DMS114 treated with DMSO at 0.1 percent for 48 hours (cell line): ENCODE results near the gene PLCE1.

ENCODE experiments used
- DNase-seq: peaks from one replicate; lab custom pipeline; 2025; ENCODE audit not compliant: unreplicated experiment; lab: John Stamatoyannopoulos, UW

PLCE1 gene

DNA sequence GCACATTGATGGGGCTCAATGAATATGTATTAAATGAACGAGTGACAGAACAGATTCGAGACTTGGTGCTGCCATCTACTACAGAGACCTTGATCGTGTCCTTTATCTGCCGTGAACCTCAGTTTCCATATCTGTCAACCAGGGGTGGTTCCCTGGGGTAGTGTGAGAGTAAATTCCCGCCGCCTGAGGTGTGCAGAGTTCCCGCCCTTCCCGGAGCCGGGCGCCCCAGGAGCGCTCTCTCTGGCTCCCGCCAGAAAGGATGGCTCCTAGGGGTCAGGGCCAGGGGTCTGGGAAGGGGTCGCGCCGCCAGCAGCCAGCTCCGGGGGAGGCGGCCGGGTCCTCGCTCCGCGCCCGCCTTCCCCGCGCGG lies 333 bp upstream of the PLCE1 start:
- DNase-seq: no peak

DNA sequence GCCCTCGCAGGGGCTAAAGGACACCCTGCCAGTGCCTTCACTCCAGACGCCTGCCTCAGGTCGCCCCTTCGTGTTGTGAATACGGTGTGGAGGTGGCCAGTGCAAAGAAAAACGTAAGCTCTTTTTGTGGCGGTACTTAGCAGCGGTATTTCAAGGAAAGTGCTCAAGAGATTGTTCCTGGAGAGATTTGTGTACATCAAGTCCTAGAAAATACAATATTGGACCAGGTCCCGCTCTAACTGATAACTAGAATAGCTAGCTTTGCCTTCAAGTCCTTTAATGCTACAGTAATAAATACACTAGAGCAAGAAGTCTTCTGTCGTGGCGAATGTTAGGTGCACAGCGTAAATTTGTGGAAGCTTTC lies 689 bp downstream of the PLCE1 start:
- DNase-seq: peak; percentile 27

DNA sequence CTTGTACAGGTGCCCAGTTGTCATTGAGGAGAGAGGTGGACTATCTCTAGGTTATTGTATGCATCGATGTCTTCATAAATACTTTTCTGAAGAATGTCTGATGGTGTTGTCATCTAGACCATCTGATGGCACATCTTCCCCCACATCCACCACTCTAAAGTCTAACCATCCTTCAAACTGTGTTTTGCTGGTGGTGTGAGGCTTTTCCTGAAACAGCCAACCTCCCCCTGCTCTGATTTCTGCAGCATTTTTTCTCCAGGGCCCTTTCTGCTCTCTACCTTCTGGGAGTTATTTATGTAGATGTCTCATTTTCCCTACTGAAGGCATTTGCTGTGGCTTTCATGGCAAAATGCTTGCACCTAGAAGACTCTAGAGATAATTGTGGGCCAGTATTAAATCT lies 1.5 kb downstream of the PLCE1 start:
- DNase-seq: no peak

DNA sequence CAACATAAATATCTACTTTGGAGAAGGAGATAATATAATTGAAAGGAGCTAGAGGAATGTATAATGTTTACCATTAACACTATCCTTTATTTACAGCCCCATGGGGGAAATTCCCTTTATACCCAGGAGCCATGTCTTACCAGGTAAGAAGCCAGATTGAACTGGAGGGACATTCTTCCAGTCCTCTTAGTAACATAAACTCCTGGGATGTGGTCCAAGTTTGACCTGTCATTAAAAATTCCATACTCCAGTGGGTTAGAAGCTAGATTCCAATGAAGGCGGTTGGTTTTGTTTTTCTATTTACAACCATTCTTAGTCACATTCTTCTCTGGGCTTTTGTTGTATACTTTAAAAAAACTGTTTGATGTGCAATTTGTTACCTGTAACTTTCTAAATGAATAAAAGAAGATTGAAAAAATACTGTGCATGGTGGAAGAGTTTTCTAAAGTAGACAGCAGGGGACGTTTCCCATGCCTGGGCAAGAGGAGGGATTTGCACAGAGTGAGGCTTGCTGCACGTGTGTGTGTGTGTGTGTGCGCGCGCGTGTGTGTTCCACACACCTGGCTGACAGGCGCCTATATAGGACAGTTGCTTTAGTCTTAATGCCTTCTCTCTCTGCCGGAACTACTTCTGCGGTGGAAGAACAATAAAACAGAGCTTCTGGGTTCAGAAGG lies 2.0 kb downstream of the PLCE1 start:
- no peak for DNase-seq

DNA sequence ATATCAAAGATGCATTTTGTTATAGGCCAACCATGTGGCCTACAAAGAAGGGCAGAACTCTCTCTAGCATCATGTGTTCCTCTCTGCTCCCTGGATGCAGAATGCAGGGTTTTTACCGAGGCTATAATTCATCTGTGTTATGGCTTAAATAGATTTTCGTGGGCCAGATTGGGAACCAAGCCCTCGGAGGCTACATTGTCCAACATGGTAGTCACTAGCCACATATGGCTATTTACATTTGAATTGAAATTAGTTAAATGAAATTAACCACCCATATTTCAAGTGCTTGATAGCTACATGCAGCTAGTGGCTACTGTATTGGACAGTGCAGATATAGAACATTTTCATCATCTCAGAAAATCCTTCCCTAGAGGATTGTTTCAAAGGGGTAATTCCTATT lies 2.8 kb downstream of the PLCE1 start:
- no peak for DNase-seq

DNA sequence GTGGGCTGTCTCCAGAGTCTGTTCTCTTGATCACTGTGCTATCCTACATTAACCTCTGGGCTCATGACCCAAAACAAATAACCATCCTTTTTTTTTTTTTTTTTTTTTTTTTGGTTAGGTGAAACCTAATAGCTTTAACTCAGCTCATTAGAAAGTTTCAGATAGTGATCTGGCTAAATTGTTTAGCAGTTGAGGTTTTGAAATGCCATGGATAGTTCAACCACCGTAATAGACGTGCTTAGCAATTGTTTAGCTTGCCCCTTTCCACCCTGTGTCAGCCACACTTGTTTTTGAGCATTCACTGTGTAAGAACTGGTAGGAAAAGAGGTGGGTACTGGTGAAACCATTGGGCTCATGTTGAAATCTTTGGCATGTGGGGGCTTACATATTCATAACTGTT lies 3.8 kb downstream of the PLCE1 start:
- DNase-seq: no peak

DNA sequence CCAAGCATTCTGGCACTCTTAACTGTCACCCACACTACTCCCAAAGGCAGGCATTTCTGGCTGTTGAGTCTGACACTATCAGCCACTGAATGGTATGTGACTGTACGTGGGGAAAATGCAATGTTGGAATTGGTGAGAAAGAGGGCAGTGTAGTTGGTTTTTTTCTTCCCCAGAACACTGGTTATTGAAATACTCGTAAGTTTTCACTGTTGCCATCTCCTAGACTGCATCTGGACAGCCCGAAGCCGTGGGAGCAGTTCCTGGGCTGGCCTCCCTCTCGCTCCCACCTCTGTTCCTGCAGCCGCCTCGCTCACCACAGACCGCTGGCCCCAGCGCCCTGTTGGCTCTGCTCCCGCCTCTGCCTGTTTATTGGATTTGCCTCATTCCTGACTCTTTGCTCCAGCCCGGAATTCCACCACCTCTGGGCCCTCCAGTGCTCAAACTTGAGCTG lies 5.7 kb downstream of the PLCE1 start:
- DNase-seq: no peak

DNA sequence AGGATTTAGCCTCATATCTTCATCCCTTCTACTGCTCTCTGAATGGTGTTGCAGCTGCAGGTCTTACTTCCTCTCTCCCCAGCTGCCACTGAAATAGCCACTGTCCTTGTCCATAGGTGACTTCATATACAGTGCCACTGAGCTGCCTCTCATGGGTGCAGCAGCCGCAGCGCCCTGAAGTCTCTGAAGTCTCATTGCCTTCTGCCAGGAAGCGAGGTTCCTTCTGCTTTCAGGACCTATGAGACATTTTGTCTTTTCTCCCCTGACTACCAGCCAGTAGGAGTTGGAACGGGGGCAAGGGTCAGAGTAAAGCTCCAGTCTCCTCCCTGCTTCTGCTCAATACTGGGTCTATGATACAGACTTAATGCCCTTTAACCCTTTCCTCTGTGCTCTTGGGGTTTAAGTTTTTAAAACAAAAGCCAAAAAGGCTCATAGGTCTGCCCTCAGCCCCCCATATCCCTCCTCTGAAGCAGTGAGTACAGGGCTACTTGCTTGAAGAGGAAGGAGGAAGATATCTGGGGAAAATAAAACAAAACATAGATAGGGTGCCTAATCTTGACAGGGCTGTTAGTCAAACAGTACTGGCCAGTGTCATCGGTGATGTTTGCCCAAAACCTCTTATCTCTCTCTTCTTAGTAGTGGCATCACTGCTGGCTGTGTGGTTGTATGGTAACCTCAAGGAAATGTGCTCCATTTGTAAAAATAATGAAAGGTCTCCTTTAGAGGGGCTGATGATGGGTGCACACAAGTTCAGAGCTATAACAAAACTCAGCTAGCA lies 7.1 kb downstream of the PLCE1 start:
- DNase-seq: no peak

DNA sequence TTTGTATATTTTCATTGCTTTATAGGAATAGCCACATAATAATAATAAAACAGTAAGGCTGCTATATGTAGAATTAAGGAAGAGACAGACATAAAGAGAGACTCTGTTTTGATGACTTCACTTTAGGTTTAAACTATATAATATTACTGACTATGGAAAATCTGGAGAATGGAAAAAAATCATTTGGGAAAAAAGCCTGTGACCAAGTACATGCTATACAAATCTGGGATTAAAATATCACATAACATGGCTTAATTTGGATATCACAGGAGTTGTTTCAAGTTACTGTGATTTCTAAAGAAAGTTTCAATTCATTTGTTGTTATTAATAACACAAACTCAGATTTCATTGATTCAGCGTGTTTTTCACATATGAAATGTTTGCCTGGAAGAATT lies 7.7 kb downstream of the PLCE1 start:
- DNase-seq: no peak

DNA sequence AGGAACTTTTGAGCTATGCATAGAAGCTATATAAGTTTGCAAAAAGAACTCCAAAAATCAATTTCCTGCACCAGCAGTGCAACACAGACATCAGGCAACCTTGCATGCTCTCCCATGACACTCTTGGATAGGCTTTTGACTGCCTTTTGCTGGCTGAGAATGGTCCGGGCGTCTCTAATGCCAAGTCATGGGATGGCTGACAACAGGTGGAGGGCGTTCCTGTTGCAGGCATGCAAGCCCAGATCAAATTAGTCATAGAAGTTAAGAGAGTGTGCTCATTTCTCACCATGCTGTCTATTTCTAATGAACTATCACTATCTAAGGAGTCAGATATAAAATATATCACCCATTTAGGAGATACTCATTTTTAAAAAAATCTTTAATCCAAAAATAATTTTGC lies 8.4 kb downstream of the PLCE1 start:
- no peak for DNase-seq

DNA sequence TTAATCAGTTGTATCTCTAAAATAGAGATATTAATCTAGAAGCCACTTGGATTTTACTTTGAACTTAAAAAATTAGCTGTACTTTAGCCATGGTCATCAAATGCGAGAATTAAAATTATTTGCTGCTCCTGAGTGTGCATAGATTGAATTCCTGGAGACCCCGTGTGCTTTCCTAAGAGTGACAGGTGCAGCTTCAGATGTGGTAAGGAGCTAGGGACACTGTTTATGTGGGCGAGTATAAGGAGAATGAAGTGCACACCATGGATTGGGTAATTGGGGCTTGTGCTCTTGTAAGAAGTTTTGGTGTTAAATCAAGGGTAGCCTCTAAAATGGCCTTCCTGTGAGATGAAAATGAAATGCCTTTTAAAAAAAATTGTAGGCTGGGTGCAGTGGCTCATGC lies 9.8 kb downstream of the PLCE1 start:
- DNase-seq: no peak

DNA sequence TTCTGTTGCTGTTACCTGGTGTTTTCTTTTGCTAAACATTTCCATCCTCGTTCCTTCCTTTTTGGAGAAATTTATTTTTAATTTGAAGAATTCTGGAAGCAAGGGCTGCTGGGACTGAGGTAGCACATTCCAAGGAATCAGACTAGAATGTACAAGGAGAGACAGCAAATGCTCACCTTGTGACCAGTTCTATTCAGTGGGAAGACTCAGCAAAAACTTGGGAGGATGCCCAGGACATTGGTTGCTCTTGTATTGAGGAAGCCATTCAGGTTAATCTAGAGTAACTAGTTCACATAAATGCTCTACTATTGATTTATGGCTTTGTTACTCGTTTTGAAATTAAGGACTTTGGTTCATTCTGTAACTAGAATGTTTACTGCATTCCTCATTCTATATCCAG lies 11.3 kb downstream of the PLCE1 start:
- no peak for DNase-seq

DNA sequence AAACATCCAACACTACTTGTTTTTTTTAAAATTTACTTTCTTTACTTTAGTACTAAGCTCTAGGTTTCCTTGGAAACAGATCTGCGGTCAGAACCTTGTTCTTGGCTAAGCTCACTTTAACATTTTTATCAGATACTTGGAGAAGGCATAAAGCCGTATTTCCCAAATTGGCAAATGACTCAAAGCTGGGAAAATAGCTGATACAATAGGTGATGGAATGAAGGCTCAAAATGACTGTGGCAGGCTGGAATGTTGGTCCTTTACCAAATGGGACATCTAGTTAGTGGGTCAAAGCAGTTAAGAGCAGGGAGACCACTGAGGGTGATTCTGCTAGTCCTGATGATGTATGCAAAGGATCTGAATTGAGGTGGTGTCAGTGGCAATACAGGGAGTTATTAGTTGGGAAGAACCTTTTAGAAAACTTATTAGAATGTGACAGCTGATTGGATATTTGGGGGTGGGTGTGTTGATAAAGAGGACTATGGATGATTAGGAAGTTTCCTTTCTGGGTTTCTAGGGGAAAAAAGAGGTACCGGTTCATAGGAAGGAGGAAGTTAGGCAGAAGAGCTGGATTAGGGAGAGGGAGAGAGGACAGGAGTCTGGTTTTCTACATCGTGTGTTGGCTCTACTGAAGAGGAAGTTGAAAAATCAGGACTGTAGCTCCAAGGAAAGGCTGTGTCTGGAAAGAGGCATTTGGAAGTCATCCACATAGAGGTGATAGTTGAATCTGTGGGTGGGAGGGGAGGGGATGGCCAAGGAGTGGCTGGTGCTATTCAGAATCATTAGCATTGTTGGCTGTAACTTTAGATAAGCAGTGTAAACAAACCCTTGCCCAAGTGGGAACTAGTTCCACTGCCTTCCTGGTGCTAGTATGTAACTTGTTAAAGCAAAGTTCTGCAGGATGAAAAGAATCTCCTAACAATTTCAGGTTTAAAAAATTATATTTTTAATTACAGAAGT lies 13.1 kb downstream of the PLCE1 start:
- no peak for DNase-seq

DNA sequence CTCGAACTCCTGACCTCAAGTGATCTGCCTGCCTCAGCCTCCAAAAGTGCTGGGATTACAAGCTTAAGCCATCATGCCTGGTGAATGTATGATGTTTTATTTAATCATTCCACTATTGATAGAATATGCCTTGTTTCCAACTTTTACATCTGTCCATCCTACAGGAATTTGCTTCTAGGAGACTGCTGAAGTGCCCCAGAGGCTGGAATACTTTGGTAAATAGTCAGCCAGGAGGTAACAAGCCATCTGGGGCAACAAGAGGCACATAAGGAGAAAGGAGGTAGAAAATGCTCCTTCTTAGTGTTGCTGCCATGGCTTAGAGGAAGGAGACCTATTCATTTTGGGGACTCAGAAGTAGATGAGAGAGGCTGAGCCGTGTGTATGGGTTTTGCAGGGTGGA lies 14.8 kb downstream of the PLCE1 start:
- no peak for DNase-seq

DNA sequence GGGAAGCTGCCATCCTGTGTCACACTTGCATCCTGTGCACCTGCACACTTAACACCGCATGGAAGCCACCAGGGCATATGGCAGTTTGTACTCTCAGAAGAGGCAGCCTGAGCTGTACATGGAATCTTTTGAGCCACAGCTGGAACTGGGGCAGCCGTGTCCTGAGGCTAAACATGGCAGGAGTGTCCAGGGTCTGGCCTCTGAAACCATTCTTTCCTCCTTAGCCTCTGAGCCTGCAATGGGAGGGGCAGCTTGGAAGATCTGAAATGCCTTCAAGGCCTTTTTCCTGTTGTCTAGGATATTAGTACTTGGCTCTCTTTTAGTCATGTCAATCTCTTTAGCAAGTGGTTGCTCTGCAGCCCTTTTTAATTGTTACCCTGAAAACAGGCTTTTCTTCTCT lies 16.4 kb downstream of the PLCE1 start:
- no peak for DNase-seq

DNA sequence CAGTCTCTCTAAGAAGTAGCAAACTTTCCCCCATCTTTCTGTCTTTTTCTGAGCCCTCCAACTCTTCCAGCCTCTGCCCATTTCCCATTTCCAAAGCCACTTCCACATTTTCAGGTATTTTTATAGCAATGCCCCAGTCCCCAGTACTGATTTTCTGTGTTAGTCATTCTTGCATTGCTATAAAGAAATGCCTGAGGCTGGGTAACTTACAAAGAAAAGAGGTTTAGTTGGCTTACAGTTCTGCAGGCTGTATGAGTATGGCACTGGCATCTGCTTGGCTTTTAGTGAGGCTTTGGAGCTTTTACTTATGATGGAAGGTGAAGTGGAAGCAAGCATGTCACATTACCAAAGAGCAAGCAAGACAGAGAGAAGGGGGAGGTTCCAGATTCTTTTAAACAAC lies 17.2 kb downstream of the PLCE1 start:
- no peak for DNase-seq

DNA sequence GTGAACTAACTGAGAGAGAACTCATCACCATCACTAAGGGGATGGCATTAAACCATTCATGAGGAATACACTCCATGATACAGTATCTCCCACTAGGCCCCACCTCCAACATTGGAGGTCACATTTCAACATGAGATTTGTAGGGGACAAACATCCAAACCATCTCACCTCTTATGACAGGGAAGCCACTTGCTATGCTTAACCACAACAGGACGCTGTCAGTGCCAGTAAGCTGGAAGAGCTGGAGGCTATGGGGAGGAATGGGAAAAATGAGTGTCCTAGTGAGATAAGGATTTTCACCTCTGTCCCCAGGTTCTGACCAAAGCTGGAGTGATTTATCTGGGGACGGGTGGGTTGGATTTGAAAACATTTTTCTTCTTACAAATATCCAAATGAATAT lies 17.6 kb downstream of the PLCE1 start:
- DNase-seq: no peak

DNA sequence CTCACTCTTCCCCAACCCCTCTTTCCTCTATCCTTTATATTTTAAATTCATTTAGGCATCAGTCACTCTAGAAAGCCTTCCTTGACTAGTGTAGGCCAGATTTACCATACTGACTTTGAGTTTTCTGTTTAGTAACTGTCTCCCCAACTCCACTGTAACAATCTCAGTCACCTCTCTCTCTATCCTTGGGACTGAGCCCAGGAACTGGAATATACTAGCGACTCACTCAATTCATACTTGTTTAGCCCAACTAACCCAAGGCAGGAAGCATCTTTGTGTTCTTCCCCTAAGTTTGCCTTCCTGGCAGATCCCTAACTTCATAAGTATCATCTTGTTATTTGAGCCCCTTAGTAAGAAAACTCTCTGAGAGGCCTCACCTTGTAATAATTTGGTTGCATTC lies 19.1 kb downstream of the PLCE1 start:
- DNase-seq: no peak

DNA sequence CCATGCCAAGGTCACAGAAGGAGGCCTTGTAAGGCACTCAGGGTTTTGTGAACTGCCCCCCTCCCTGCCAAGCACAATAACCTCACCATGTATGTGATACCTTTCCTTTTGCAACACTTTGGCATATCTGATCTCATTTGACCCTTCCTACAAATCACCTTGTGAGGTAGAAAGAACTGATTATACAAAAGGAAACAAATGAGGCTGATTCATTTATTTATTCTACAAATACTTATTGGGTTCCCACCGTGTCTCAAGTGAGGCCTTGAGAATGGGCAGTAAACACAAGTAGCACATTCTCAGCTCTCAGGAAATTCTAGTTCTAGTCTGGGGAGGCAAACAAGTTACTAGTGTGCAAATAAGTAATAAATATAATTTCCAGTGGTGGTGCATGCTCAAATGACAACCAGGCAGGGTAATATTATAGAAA lies 19.6 kb downstream of the PLCE1 start:
- no peak for DNase-seq

DNA sequence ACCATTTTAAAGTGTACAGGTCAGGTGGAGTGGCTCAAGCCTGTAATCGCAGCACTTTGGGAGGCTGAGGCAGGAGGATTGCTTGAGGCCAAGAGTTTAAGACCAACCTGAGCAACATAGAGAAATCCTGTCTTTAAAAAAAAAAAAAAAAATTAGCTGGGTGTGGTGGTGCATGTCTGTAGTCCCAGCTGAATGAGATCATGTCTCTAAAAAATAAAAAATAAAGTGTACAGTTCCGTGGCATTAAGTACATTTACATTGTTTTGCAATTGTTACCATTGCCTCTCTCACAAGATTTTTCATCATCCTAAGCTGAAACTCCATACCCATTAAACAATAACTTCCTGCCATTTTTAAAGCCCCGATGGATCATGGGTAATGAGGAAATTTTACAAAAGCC lies 20.6 kb downstream of the PLCE1 start:
- no peak for DNase-seq

DNA sequence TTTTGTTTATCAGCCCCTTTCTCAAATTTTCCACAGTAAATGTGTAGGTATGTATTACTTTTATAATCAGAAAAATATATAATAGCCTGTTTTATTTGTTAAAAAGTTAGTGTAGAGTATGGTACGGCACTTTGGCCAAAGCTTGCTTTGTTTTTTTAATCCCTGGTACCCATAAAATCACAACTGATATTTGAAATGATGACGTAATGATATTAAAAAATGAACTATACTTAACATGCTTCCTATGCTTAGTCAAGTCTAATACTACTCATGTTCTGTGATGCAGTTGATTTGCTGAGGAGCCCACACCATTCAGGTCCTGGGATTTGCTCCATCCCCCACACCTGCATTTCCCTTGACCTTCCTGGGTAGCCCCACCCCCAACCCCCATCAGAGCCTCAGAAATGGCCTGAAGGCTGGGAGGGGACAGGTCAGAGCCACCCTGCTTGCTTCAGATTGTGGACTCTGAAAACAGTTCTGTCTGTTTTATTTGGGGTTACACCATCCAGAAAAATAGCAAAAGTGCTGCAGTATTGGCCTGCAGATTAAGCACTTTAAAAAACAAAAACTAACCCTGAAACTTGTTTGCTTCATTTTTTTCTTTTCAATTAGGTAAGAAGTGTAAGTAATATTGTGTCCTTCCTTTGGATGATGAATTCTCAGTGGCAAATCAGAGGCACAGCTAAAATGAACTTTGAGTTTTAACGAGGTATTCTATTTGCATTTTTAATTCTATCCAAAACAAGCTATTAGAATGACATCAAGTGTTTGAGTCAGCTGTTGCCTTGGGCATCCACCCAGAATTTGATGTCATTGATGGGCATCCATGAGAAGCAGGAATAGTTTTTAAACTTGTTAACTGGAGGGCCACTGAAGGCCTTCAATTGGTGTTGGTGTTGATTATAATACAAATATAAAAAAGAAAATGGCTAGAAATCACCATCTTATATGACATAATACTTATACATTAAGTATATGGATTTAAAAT lies 23.3 kb downstream of the PLCE1 start:
- no peak for DNase-seq
